Activated CD8-positive, alpha-beta T cell treated with anti-CD3 and anti-CD28 coated beads for 36 hours (primary cell): ENCODE results near the gene ZC3HAV1. TPM values are rescaled to one million over a fixed set of nuclear protein-coding genes. Genes with fewer than 3 reads are reported as not detected.
"Not testable (repeated sequence)": the region's sequence is repeated elsewhere in the genome, so short reads cannot be mapped to it uniquely, and the experiment has no call there.

Experiments used
- ATAC-seq: fragments of 200-7000 bp; cut with Tn5 transposase; one replicate; pipeline ENCODE4 v1.10.0; 2021; ENCODE audit warnings: mild to moderate bottlenecking, moderate library complexity
- CTCF ChIA-PET: fragments of 350-600 bp; sonication (Branson Sonifier 250); formaldehyde crosslinking; loops from one replicate; lab custom pipeline; 2021; ENCODE audit warnings: antibody characterized with exemption; lab: Charles Lee
- POLR2A ChIA-PET: fragments of 350-600 bp; sonication (Branson Sonifier 250); formaldehyde crosslinking; loops from one replicate; lab custom pipeline; 2021; ENCODE audit warnings: antibody characterized with exemption; lab: Charles Lee
- DNase-seq: peaks from one replicate; pipeline ENCODE4 v3.0.0-alpha.2; 2020
- H3K27ac Mint-ChIP-seq: one replicate; pipeline ENCODE4 v1.8.0; 2021; ENCODE audit warnings: mild to moderate bottlenecking, mixed read lengths
- H3K27me3 Mint-ChIP-seq: one replicate; pipeline ENCODE4 v1.8.0; 2021; ENCODE audit warnings: mixed read lengths
- H3K36me3 Mint-ChIP-seq: one replicate; pipeline ENCODE4 v1.8.0; 2021; ENCODE audit warnings: low read depth, mixed read lengths
- H3K4me1 Mint-ChIP-seq: one replicate; pipeline ENCODE4 v1.8.0; 2021; ENCODE audit warnings: low read depth, mixed read lengths
- H3K4me3 Mint-ChIP-seq: one replicate; pipeline ENCODE4 v1.8.0; 2021; ENCODE audit warnings: mild to moderate bottlenecking, moderate library complexity, mixed read lengths
- H3K9me3 Mint-ChIP-seq: one replicate; pipeline ENCODE4 v1.8.0; 2021; ENCODE audit warnings: mixed read lengths
- intact Hi-C: fragments of 100-400 bp; cut with micrococcal nuclease; formaldehyde crosslinking; loops from one replicate; pipeline ENCODE4 v1.10.0; 2022
- total RNA-seq, 2 experiments: library from RNA; stranded (reverse); gene quantifications; one replicate each; pipeline ENCODE4 v1.2.3, GENCODE V29; 2021
- TF ChIP-seq, protein P1 (sequence below): fragments of 200-600 bp; IDR thresholded peaks from one replicate; pipeline ENCODE4 v1.8.0; 2022; ENCODE audit warnings: antibody characterized with exemption, mild to moderate bottlenecking

Gene ZC3HAV1
- total RNA-seq, 2 experiments from 2014 or later: 125 to 128 TPM

DNA sequence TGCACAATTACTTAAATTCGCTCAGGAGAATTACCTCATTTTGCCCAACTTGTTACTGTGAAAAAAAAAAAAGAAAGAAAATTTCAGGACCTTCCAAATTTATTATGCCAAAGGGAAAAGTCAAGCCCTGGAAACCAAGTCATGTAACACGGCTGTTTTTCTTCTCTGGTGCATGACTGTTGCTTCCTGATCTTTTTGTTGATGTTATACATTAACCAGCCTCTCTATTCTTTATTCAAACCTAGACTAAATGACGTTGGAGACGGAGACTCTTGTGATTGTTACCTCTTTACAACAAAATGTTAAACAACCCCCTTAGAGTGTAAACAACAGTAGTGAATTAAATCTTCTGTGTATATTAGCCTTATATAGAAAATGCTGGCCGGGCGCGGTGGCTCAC lies 16.1 kb upstream of the ZC3HAV1 start:
- CTCF ChIA-PET: no interaction called here
- Mint-ChIP-seq H3K4me3 (no peak overlapping the region), H3K36me3 (no peaks in the 10 kb centered on the region), H3K27me3 (no peaks in the 10 kb centered on the region), H3K9me3 (no peaks in the 10 kb centered on the region), H3K27ac (no peak overlapping the region), H3K4me1 (peaks cover 25% of the 10 kb centered on the region)
- TF ChIP-seq, protein P1, sequence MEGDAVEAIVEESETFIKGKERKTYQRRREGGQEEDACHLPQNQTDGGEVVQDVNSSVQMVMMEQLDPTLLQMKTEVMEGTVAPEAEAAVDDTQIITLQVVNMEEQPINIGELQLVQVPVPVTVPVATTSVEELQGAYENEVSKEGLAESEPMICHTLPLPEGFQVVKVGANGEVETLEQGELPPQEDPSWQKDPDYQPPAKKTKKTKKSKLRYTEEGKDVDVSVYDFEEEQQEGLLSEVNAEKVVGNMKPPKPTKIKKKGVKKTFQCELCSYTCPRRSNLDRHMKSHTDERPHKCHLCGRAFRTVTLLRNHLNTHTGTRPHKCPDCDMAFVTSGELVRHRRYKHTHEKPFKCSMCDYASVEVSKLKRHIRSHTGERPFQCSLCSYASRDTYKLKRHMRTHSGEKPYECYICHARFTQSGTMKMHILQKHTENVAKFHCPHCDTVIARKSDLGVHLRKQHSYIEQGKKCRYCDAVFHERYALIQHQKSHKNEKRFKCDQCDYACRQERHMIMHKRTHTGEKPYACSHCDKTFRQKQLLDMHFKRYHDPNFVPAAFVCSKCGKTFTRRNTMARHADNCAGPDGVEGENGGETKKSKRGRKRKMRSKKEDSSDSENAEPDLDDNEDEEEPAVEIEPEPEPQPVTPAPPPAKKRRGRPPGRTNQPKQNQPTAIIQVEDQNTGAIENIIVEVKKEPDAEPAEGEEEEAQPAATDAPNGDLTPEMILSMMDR: no peak
- no peak for ATAC-seq
- POLR2A ChIA-PET: interaction anchor here (0.6 kb wide), 1 partner anchor 20 kb away, joined by 4 read pairs; no protein-coding TSS in a partner anchor
- intact Hi-C loops: no loop called here
- DNase-seq: no peak

DNA sequence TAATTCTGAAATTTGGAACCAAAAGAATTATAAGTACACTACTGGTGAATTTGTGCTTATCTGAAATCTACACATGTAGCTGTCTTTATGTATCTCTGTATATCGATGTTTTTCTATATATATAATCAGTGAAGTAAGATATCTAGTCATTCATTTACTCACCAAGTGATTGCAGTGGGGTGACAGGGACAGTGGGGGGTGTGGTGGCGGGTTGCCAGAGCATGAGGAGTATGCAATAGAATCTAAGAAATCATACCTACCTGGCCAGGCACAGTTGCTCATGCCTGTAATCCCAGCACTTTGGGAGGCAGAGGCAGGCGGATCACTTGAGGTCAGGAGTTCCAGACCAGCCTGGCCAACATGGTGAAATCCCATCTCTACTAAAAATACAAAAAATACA lies 15.5 kb upstream of the ZC3HAV1 start:
- CTCF ChIA-PET, intact Hi-C loops: not testable (repeated sequence)

DNA sequence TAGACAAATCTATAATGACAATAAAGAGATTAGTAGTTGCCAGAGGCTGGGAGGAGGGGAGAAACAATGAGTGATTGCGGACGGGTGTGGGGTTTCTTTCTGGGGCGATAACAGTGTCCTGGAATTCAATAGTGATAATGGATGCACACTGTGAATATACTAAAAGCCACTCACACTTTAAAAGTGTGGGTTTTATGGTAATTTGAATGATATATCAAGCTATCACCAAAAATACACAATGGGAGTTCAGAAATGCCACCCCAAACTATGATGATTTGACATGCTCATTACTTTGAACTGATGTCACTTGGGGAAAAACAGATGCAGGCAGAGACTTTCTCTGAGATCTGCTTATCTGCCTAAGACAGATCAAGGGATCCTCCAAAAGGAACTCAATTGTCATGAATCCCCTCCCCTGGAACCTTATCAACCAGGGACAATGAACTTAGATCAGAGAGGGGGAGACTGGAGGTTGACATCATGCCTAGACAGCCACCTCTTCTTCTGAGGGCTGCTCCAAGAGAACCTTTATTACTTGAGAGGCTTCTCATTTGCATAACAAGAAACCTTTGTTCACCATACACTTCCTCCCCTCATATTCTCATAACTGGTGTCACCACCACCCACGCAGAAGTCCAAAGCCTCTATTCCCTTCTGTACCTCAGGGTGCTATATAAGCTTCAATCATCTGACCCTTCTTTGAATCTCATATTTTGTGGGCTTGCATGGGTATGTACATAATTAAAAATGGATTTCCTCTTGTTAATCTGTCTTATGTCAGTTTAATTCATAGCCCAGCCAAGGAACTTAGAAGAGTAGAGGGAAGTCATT lies 14.8 kb upstream of the ZC3HAV1 start:
- Mint-ChIP-seq H3K9me3 (no peaks in the 10 kb centered on the region), H3K4me3 (no peak overlapping the region), H3K36me3 (no peaks in the 10 kb centered on the region), H3K4me1 (peaks cover 28% of the 10 kb centered on the region), H3K27me3 (no peaks in the 10 kb centered on the region), H3K27ac (no peak overlapping the region)
- ChIA-PET POLR2A (interaction anchor here (0.6 to 2.1 kb wide), 4 partner anchors 11 to 22 kb away, joined by 3 to 9 read pairs (median 4); no protein-coding TSS in a partner anchor), CTCF (interaction anchor here (1.0 to 1.6 kb wide), 2 partner anchors 8 to 12 kb away, joined by 3 read pairs; no protein-coding TSS in a partner anchor)
- intact Hi-C loops: no loop called here
- peak; percentile 86 for ATAC-seq
- TF ChIP-seq, protein P1: no peak
- DNase-seq: peak; percentile 58

More for the DNA sequence above, 15.5 kb upstream of the ZC3HAV1 start:
- not testable (repeated sequence) for H3K27me3 Mint-ChIP-seq, ATAC-seq, H3K9me3 Mint-ChIP-seq, H3K4me3 Mint-ChIP-seq, H3K27ac Mint-ChIP-seq, H3K36me3 Mint-ChIP-seq
- POLR2A ChIA-PET: interaction anchor here (0.6 kb wide), 1 partner anchor 20 kb away, joined by 4 read pairs; no protein-coding TSS in a partner anchor
- peak; percentile 51 for DNase-seq
- peaks cover 25% of the 10 kb centered on the region for H3K4me1 Mint-ChIP-seq

DNA sequence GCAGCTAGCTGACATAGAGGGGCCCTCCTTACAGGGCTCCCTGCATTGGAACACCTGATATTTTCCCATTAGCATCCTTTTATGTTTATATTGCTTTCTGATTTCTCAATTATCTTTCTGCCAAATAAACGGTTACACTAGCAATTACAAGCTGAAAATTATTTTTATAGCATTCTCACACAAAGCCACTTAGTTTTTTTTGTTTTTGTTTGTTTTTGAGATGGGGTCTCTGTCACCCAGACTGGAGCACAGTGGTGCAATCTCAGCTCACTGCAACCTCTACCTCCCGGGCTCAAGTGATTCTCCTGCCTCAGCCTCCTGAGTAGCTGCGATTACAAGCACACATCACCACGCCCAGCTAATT lies 9.9 kb upstream of the ZC3HAV1 start:
- intact Hi-C loops: loop anchor here (5.0 kb wide), 1 partner anchor 113 kb away; the partner anchor contains the start of gene UBN2
- Mint-ChIP-seq H3K9me3 (no peaks in the 10 kb centered on the region), H3K27me3 (no peaks in the 10 kb centered on the region), H3K27ac (peak overlapping the region; percentile 56), H3K36me3 (no peaks in the 10 kb centered on the region), H3K4me3 (peak overlapping the region; percentile 38), H3K4me1 (peaks cover 46% of the 10 kb centered on the region)
- no peak for DNase-seq
- ATAC-seq: no peak
- TF ChIP-seq, protein P1: no peak
- CTCF ChIA-PET: interaction anchor here (0.7 to 2.8 kb wide), 9 partner anchors 8 to 233 kb away, joined by 3 to 8 read pairs (median 4); a partner anchor contains a TSS
- POLR2A ChIA-PET: interaction anchor here (1.0 to 2.5 kb wide), 5 partner anchors 9 to 35 kb away, joined by 3 to 14 read pairs (median 5); a partner anchor contains a TSS

DNA sequence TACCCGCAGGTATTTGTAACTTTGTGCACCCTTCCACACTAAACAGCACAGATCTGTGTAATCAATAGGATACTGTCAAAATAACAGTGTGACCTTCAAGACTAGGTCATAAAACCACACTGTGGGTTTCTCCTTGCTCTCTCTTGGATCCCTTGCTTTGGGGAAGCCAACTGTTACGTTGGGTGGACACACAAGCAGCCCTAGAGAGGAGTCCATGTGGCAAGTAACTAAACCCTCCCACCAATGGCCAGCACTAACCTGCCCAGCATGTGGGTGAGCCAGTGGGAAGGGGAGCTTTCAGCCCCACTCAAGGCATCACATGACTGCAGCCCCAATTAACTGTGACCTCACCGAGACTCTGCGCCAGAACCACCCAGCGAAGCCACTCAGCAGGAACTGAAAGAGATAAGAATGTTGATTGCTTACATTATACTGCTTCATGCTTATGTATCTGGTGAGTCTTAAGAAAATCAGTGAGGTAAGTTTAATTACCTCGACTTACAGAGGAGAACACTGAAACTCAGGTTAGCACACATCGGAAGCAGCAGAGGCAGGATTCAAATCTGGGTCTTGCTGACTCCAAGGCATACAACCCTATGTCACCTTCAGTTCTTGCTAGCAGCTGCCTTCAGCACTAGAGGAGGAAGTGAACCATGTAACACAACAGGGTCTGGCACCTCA lies 9.4 kb upstream of the ZC3HAV1 start:
- peak overlapping the region; percentile 38 for H3K4me3 Mint-ChIP-seq
- ChIA-PET POLR2A (interaction anchor here (1.0 to 2.5 kb wide), 8 partner anchors 8 to 35 kb away, joined by 3 to 14 read pairs (median 4); a partner anchor contains a TSS), CTCF (interaction anchor here (0.7 to 2.8 kb wide), 9 partner anchors 8 to 232 kb away, joined by 3 to 8 read pairs (median 4); a partner anchor contains a TSS)
- H3K4me1 Mint-ChIP-seq: peaks cover 43% of the 10 kb centered on the region
- intact Hi-C loops: loop anchor here (5.0 kb wide), 1 partner anchor 113 kb away; the partner anchor contains the start of gene UBN2
- TF ChIP-seq, protein P1: no peak
- ATAC-seq: peak; percentile 75
- DNase-seq: peak; percentile 70
- H3K27ac Mint-ChIP-seq: peak overlapping the region; percentile 56
- no peaks in the 10 kb centered on the region for H3K36me3 Mint-ChIP-seq
- no peaks in the 10 kb centered on the region for H3K27me3 Mint-ChIP-seq
- no peaks in the 10 kb centered on the region for H3K9me3 Mint-ChIP-seq
